Upper lobe of left lung (tissue), 6 donors: ENCODE data around the gene PSMC2. TPM values are rescaled to one million over a fixed set of nuclear protein-coding genes. Genes with fewer than 3 reads are reported as not detected.

Source experiments
- ATAC-seq, 2 donors: fragments of 200-7000 bp; cut with Tn5 transposase; one replicate each; pipeline ENCODE4 v1.9.1; 2022; ENCODE audit warnings: mild to moderate bottlenecking in 2 of 2, moderate library complexity in 2 of 2; ENCODE audit not compliant: low FRiP score in 2 of 2
- DNase-seq, 2 donors: peaks; one replicate each; pipeline ENCODE4 v3.0.0-alpha.2; 2019 to 2020
- H3K27ac ChIP-seq, 4 donors: fragments of 200-600 bp; sonication (generic); one replicate each; pipeline ENCODE4 v1.5.1; 2016 to 2019
- H3K27me3 ChIP-seq, 4 donors: fragments of 200-600 bp; sonication (generic); one replicate each; pipeline ENCODE4 v1.5.1; 2017 to 2019
- H3K36me3 ChIP-seq, 4 donors: fragments of 200-600 bp; sonication (generic); one replicate each; pipeline ENCODE4 v1.5.1; 2016 to 2019
- H3K4me1 ChIP-seq, 4 donors: fragments of 200-600 bp; sonication (generic); one replicate each; pipeline ENCODE4 v1.5.1; 2018 to 2019
- H3K4me3 ChIP-seq, 4 donors: fragments of 200-600 bp; sonication (generic); one replicate each; pipeline ENCODE4 v1.5.1; 2017 to 2019; ENCODE audit warnings: mild to moderate bottlenecking in 2 of 4, moderate library complexity in 1 of 4
- H3K9me3 ChIP-seq, 4 donors: fragments of 200-600 bp; sonication (generic); one replicate each; pipeline ENCODE4 v1.5.1; 2018 to 2019
- EP300 ChIP-seq, 4 donors: sonication (generic); formaldehyde crosslinking; IDR thresholded peaks; one replicate each; pipeline ENCODE4 v1.5.1; 2017; ENCODE audit warnings: antibody characterized with exemption in 4 of 4, control low read depth in 2 of 4
- POLR2A ChIP-seq, 4 donors: fragments of 450-650 bp; IDR thresholded peaks; one replicate each; pipeline ENCODE4 v1.5.1; 2016 to 2017; ENCODE audit warnings: antibody characterized with exemption in 4 of 4, mild to moderate bottlenecking in 2 of 4
- POLR2AphosphoS5 ChIP-seq, 2 donors: sonication (generic); formaldehyde crosslinking; IDR thresholded peaks; one replicate each; pipeline ENCODE4 v1.5.1; 2017; ENCODE audit warnings: antibody characterized with exemption in 2 of 2
- WGBS, 2 donors: methylation state at CpG; one replicate each; pipeline ENCODE4 v1.1.5; 2017 to 2018; 5-methylcytosine and 5-hydroxymethylcytosine counted together
- total RNA-seq, 6 donors: library from RNA; depleted of rRNA in 4 of 6; stranded (reverse); fragments of >200 nt in 4 of 6; gene quantifications; one replicate each; pipeline versions ENCODE4 v1.1.0 to v1.2.1, GENCODE V29; 2016 to 2021
- TF ChIP-seq, protein P1 (sequence below), 6 experiments: fragments of 450-650 bp in 4 of 6; fragments of 200-600 bp in 2 of 6; sonication (generic) in 2 of 6; IDR thresholded peaks; one replicate each; pipeline ENCODE4 v1.5.1; 2016 to 2019; ENCODE audit warnings: antibody characterized with exemption in 6 of 6
- donor health status: DM: no; HTN: no; CAD: no; lungs with moderate emphysema.
- donor health status: DM: no; HTN: yes; CAD: no; lungs with severe emphysema.

The PSMC2 gene
- total RNA-seq, 6 donors from 2014 or later = 26.2 to 114 (median 91.8) TPM

DNA sequence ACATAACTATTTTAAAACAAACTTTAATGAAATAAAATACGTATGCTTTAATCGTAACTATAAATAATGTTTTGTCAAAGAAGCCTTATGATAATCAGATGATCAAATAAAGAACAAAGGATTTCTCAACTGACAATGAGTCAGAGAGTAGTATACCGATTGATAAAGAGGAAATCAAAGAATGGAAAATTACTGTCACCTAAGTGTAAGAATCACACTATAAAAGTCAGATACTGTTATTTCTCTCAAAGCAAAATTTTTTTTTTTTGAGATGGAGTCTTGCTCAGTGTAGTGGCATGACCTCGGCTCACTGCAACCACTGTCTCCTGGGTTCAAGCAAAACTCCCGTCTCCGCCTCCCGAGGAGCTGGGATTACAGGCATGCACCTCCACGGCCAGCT lies 21.7 kb upstream of the PSMC2 start:
- 93% methylated on average over 8 of the region's 8 CpGs for WGBS, 2 donors
- ATAC-seq (no peak), DNase-seq (no peak)
- TF ChIP-seq POLR2A (IDR thresholded peaks at IDR 0.05) = no peak
- no peak for TF ChIP-seq POLR2AphosphoS5 (IDR thresholded peaks at IDR 0.05)
- TF ChIP-seq, protein P1, sequence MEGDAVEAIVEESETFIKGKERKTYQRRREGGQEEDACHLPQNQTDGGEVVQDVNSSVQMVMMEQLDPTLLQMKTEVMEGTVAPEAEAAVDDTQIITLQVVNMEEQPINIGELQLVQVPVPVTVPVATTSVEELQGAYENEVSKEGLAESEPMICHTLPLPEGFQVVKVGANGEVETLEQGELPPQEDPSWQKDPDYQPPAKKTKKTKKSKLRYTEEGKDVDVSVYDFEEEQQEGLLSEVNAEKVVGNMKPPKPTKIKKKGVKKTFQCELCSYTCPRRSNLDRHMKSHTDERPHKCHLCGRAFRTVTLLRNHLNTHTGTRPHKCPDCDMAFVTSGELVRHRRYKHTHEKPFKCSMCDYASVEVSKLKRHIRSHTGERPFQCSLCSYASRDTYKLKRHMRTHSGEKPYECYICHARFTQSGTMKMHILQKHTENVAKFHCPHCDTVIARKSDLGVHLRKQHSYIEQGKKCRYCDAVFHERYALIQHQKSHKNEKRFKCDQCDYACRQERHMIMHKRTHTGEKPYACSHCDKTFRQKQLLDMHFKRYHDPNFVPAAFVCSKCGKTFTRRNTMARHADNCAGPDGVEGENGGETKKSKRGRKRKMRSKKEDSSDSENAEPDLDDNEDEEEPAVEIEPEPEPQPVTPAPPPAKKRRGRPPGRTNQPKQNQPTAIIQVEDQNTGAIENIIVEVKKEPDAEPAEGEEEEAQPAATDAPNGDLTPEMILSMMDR (IDR thresholded peaks at IDR 0.05) = no peak
- TF ChIP-seq EP300 (IDR thresholded peaks at IDR 0.05) = no peak
- Histone ChIP-seq H3K4me1 (no peaks in the 10 kb centered on the region), H3K27ac (no peak overlapping the region), H3K36me3 (peaks cover 29 to 76% (median 43%) of the 10 kb centered on the region in 4 donors), H3K4me3 (no peak overlapping the region), H3K9me3 (no peaks in the 10 kb centered on the region), H3K27me3 (no peaks in the 10 kb centered on the region)

DNA sequence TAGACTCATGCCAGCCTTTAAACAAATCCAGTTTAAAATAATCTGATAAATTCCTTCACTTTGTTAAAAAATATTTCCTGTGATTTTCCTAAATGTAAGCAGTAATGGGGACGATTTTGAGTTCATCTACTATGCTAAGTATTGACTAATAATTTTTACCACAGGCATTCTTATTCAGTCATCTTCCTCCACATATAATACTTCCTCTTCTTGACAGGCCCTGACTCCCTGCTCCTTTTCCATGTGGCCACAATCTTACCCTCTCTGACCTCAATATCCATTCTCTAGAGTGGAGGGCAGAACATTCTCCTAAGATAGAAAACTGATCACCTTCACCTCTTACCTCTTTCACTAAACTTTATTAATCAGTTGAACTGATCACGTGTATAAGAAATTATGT lies 10.7 kb upstream of the PSMC2 start:
- no peak overlapping the region for H3K4me3 ChIP-seq
- DNase-seq = no peak
- TF ChIP-seq POLR2AphosphoS5 (IDR thresholded peaks at IDR 0.05) = no peak
- TF ChIP-seq, protein P1 (IDR thresholded peaks at IDR 0.05) = no peak
- no peak for TF ChIP-seq POLR2A (IDR thresholded peaks at IDR 0.05)
- no peak for TF ChIP-seq EP300 (IDR thresholded peaks at IDR 0.05)
- ATAC-seq = no peak
- H3K27me3 ChIP-seq = no peaks in the 10 kb centered on the region
- peaks cover 9 to 91% (median 51%) of the 10 kb centered on the region in 4 donors for H3K36me3 ChIP-seq
- no peaks in the 10 kb centered on the region for H3K9me3 ChIP-seq
- peaks cover 3 to 9% (median 5%) of the 10 kb centered on the region in 4 donors for H3K4me1 ChIP-seq
- 78 to 89% methylated on average over 2 of the region's 2 CpGs for WGBS, 2 donors
- H3K27ac ChIP-seq = no peak overlapping the region

GRCh38 chr7:103338864-103339263 lies 8.6 kb upstream of the PSMC2 start:
- Histone ChIP-seq H3K4me3 (no peak overlapping the region), H3K9me3 (no peaks in the 10 kb centered on the region), H3K4me1 (peaks cover 17 to 24% (median 22%) of the 10 kb centered on the region in 4 donors), H3K27ac (no peak overlapping the region), H3K36me3 (peaks cover 9 to 80% (median 49%) of the 10 kb centered on the region in 4 donors), H3K27me3 (no peaks in the 10 kb centered on the region)
- WGBS, 2 donors = 91 to 98% methylated on average over 2 of the region's 2 CpGs
- ATAC-seq = no peak
- DNase-seq = no peak
- TF ChIP-seq POLR2AphosphoS5 (IDR thresholded peaks at IDR 0.05) (no peak), POLR2A (IDR thresholded peaks at IDR 0.05) (no peak), EP300 (IDR thresholded peaks at IDR 0.05) (no peak)
- TF ChIP-seq, protein P1 (IDR thresholded peaks at IDR 0.05) = no peak

DNA sequence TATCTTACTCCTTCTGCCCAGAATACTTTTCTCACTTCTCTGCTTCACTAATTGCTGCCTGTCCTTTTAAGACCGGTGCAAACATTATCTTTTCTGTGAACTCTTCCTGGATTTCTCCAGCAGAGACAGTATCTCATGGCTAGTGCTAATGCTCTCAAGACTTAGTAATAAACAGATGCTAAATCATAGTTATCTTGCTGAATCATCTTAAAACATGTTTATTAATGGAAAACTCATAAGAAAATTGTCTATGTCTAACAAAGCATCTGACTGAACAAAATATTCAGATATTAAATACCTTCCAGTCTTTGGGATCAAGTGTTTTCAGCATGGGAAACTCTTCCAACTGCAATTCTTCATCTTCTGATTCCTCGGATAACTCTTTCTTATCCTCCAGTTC lies 6.0 kb upstream of the PSMC2 start:
- Histone ChIP-seq H3K27ac (no peak overlapping the region), H3K4me3 (no peak overlapping the region), H3K4me1 (peaks cover 26 to 32% (median 30%) of the 10 kb centered on the region in 4 donors), H3K36me3 (peaks cover 7 to 55% (median 32%) of the 10 kb centered on the region in 4 donors), H3K9me3 (no peaks in the 10 kb centered on the region), H3K27me3 (no peaks in the 10 kb centered on the region)
- ATAC-seq (no peak), DNase-seq (no peak)
- TF ChIP-seq POLR2A (IDR thresholded peaks at IDR 0.05) (no peak), EP300 (IDR thresholded peaks at IDR 0.05) (no peak), POLR2AphosphoS5 (IDR thresholded peaks at IDR 0.05) (no peak)
- TF ChIP-seq, protein P1 (IDR thresholded peaks at IDR 0.05) = no peak
- WGBS, 2 donors = 58 to 71% methylated on average over 2 of the region's 2 CpGs

DNA sequence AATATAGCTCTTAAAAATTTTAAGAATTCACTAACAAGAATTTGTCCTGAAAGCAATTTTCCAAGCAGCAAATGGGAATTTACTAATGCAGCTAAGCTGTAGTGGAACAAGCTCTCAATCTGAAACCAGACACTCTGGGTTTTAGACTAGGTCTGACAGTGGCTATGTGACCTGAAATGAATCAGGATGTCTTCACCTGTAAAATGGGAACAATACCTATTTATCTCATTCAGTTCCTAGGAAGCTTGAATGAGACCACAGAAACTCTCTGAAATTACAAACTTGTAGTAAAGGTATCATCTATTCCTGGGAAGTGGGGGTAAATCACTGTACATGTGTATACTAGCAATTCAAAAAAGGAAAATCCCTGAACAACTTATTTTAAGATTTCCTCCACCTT lies 4.1 kb upstream of the PSMC2 start:
- ATAC-seq (no peak), DNase-seq (no peak)
- H3K36me3 ChIP-seq = peaks cover 0 to 38% (median 17%) of the 10 kb centered on the region in 4 donors
- H3K4me1 ChIP-seq = peaks cover 30 to 45% (median 35%) of the 10 kb centered on the region in 4 donors
- TF ChIP-seq, protein P1 (IDR thresholded peaks at IDR 0.05) = no peak
- TF ChIP-seq EP300 (IDR thresholded peaks at IDR 0.05) (no peak), POLR2AphosphoS5 (IDR thresholded peaks at IDR 0.05) (no peak), POLR2A (IDR thresholded peaks at IDR 0.05) (no peak)
- peak overlapping the region in 2 of 4 donors; percentile 89 to 92 for H3K27ac ChIP-seq
- no peaks in the 10 kb centered on the region for H3K27me3 ChIP-seq
- H3K4me3 ChIP-seq = peak overlapping the region in 3 of 4 donors; percentile 84 to 98 (median 96)
- no peaks in the 10 kb centered on the region for H3K9me3 ChIP-seq
